HL-60 (cell line): Measurements from ENCODE around the gene LGR4.

ENCODE experiments used
- DNase-seq, 2 experiments: peaks; one replicate each; pipeline ENCODE4 v3.0.0-alpha.2; 2010 to 2020; ENCODE audit warnings: low read depth in 1 of 2, low spot score in 1 of 2
- H3K27ac ChIP-seq: fragments of 250-450 bp; sonication (Bioruptor Pico); replicated peaks from 2 replicates; pipeline ENCODE4 v1.5.1; 2020; ENCODE audit warnings: mild to moderate bottlenecking, moderate library complexity
- H3K27me3 ChIP-seq: fragments of 250-450 bp; sonication (Bioruptor Pico); 2 replicates; pipeline ENCODE4 v1.5.1; 2021; ENCODE audit warnings: mild to moderate bottlenecking, moderate library complexity; ENCODE audit not compliant: insufficient read depth, poor library complexity, severe bottlenecking
- H3K4me3 ChIP-seq: replicated peaks from 2 replicates; pipeline ENCODE4 v1.5.1; 2011; ENCODE audit warnings: mild to moderate bottlenecking, control low read depth, low read length; ENCODE audit not compliant: insufficient read depth
- CTCF ChIP-seq: IDR thresholded peaks from one replicate; pipeline ENCODE4 v1.5.1; 2011; ENCODE audit warnings: low read length, control low read depth, inconsistent platforms; ENCODE audit not compliant: insufficient read depth
- GABPA ChIP-seq: IDR thresholded peaks from 2 replicates; pipeline ENCODE4 v1.6.1; 2012; ENCODE audit warnings: low read depth
- POLR2AphosphoS5 ChIP-seq: IDR thresholded peaks from 2 replicates; pipeline ENCODE4 v1.6.1; 2012; ENCODE audit warnings: low read depth
- REST ChIP-seq: IDR thresholded peaks from 2 replicates; pipeline ENCODE4 v1.6.1; 2012; ENCODE audit warnings: low read depth; ENCODE audit not compliant: insufficient replicate concordance
- SPI1 ChIP-seq: IDR thresholded peaks from 2 replicates; pipeline ENCODE4 v1.6.1; 2012; ENCODE audit warnings: low read depth, mild to moderate bottlenecking, borderline replicate concordance

The LGR4 gene

GRCh38 chr11:27373392-27373791 is 99.2 kb downstream of the LGR4 start:
- no peak for DNase-seq
- TF ChIP-seq GABPA, result no peak
- no peak for TF ChIP-seq SPI1
- no peak for TF ChIP-seq REST
- no peak for TF ChIP-seq POLR2AphosphoS5
- TF ChIP-seq CTCF, result no peak
- Histone ChIP-seq H3K27ac (no peak overlapping the region), H3K4me3 (no peak overlapping the region), H3K27me3 (no peaks in the 10 kb centered on the region)

GRCh38 chr11:27372164-27372563 is 100.4 kb downstream of the LGR4 start:
- no peaks in the 10 kb centered on the region for H3K27me3 ChIP-seq
- TF ChIP-seq CTCF (no peak), REST (no peak), SPI1 (no peak), GABPA (no peak), POLR2AphosphoS5 (no peak)
- no peak overlapping the region for H3K27ac ChIP-seq
- DNase-seq, result no peak
- H3K4me3 ChIP-seq, result no peak overlapping the region

- H3K4me3 ChIP-seq, result no peak overlapping the region
- TF ChIP-seq POLR2AphosphoS5 (no peak), REST (no peak), GABPA (no peak), CTCF (no peak), SPI1 (no peak)
- no peak for DNase-seq
These were observed 101.1 kb downstream of the LGR4 start for GRCh38 chr11:27371489-27371888.

More at GRCh38 chr11:27371489-27371888, 101.1 kb downstream of the LGR4 start:
- no peak overlapping the region for H3K27ac ChIP-seq
- no peaks in the 10 kb centered on the region for H3K27me3 ChIP-seq
